ENCODE results near the gene COPS6.

COPS6 gene

DNA sequence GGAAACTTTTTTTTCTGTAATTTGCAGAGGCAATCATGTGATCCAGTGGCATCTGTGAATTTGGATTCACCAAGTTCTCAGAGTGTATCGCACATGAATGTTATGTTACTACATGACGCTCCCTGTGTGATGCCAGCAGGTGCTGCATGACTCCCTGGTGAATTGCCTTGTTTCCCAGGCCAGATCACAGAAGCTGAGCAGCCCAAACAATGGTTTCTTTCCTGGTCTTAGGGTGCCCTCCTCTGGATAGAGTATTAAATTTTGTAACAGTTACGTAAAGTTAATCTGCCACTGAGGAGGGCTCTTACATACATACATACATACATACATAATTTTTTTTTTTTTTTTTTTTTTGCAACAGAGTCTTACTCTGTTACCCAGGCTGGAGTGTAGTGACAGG lies 35.6 kb upstream of the COPS6 start:
- DNase-seq (ENCODE audit: low spot score): no peak
- Histone ChIP-seq H3K4me3 (no peak overlapping the region), H3K27ac (no peak overlapping the region)
- TF ChIP-seq, protein P1, sequence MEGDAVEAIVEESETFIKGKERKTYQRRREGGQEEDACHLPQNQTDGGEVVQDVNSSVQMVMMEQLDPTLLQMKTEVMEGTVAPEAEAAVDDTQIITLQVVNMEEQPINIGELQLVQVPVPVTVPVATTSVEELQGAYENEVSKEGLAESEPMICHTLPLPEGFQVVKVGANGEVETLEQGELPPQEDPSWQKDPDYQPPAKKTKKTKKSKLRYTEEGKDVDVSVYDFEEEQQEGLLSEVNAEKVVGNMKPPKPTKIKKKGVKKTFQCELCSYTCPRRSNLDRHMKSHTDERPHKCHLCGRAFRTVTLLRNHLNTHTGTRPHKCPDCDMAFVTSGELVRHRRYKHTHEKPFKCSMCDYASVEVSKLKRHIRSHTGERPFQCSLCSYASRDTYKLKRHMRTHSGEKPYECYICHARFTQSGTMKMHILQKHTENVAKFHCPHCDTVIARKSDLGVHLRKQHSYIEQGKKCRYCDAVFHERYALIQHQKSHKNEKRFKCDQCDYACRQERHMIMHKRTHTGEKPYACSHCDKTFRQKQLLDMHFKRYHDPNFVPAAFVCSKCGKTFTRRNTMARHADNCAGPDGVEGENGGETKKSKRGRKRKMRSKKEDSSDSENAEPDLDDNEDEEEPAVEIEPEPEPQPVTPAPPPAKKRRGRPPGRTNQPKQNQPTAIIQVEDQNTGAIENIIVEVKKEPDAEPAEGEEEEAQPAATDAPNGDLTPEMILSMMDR (IDR thresholded peaks at IDR 0.05): no peak

- no peak overlapping the region for H3K27ac ChIP-seq
- TF ChIP-seq, protein P1 (IDR thresholded peaks at IDR 0.05): no peak
Observed at GRCh38 chr7:100057006-100057405, 31.8 kb upstream of the COPS6 start.

DNA sequence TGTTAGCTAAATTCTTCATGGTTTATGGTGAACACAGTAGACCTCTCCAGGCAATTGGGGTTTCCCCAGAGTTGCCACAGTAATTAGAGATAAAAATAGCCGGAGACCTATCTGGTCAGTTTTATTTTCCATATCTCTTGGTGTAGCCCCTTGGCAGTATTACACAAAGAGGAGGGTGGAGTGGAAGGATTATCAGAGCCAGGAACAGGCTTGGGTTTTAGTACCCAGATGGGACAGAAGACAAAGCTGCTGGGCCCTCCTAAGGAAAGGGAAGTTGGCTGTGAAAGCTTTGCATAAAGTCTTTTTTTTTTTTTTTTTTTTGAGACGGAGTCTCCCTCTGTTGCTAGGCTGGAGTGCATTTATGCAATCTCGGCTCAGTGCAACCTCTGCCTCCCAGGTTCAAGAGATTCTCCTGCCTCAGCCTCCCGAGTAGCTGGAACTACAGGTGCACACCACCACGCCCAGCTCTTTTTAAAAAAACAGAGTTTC lies 29.5 kb upstream of the COPS6 start:
- TF ChIP-seq, protein P1 (IDR thresholded peaks at IDR 0.05): no peak
- Histone ChIP-seq H3K4me3 (no peak overlapping the region), H3K27ac (no peak overlapping the region)
- DNase-seq (ENCODE audit: low spot score): no peak

More at GRCh38 chr7:100057006-100057405, 31.8 kb upstream of the COPS6 start:
- no peak overlapping the region for H3K4me3 ChIP-seq
- no peak for DNase-seq (ENCODE audit: low spot score)

- no peak overlapping the region for H3K4me3 ChIP-seq
- DNase-seq (ENCODE audit: low spot score): no peak
- H3K27ac ChIP-seq: no peak overlapping the region
- TF ChIP-seq, protein P1 (IDR thresholded peaks at IDR 0.05): no peak
Observed at GRCh38 chr7:100061518-100062193, 27.1 kb upstream of the COPS6 start.

DNA sequence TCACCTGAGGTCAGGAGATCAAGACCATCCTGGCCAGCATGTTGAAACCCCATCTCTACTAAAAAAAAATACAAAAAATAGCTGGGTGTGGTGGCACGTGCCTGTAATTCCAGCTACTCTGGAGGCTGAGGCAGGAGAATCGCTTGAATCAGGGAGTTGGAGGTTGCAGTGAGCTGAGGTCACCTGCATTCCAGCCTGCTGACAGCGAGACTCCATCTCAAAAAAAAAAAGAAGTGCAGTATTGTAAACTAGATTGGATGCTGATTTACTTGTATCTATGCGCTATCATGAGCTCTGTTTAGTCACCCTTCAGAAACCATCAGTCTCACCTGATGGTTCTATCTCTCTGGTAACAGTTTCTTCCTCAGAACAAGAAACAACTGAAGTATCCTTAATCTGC lies 25.4 kb upstream of the COPS6 start:
- Histone ChIP-seq H3K4me3 (no peak overlapping the region), H3K27ac (no peak overlapping the region)
- DNase-seq (ENCODE audit: low spot score): no peak
- TF ChIP-seq, protein P1 (IDR thresholded peaks at IDR 0.05): no peak

DNA sequence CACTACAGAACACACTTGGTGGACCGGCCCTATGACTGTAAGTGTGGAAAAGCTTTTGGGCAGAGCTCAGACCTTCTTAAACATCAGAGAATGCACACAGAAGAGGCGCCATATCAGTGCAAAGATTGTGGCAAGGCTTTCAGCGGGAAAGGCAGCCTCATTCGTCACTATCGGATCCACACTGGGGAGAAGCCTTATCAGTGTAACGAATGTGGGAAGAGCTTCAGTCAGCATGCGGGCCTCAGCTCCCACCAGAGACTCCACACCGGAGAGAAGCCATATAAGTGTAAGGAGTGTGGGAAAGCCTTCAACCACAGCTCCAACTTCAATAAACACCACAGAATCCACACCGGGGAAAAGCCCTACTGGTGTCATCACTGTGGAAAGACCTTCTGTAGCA lies 24.6 kb upstream of the COPS6 start:
- H3K4me3 ChIP-seq: no peak overlapping the region
- TF ChIP-seq, protein P1 (IDR thresholded peaks at IDR 0.05): no peak
- no peak for DNase-seq (ENCODE audit: low spot score)
- H3K27ac ChIP-seq: no peak overlapping the region

All from coronary artery (tissue), 2 donors.